ENCODE results near the gene RAD51. TPM values are rescaled to one million over a fixed set of nuclear protein-coding genes. Genes with fewer than 3 reads are reported as not detected.

The RAD51 gene
- total and polyA plus RNA-seq, 9 donors = 3.6 to 13.3 (median 10.0) TPM

DNA sequence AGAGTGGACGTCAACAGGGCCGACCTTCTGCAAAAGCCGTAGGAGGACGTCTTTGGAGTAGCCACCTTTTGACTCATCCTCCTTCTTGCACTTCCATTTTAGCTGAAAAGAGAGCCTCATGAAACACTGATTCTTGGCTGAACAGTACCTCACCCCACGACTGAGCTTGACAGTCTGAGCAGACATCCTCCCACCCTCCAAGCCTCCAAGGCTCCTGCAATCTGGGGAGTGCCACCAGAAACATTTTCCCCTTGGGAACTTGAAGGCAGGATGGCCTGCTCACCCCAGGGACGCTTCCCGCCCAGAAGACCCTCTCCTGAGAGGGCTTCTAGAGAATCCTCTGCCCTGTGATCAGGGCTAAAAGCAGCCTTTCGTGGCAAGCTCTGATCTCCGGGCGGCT, 80.0 kb downstream of the RAD51 start:
- Histone ChIP-seq H3K36me3 (ENCODE audit: control insufficient read depth, insufficient read depth, low read length) (peaks cover 68% of the 10 kb centered on the region), H3K4me3 (ENCODE audit: low read length) (no peak overlapping the region), H3K27ac (ENCODE audit: low read length) (no peak overlapping the region), H3K4me1 (ENCODE audit: control insufficient read depth, insufficient read depth, low read length) (peaks cover 12% of the 10 kb centered on the region), H3K9me3 (replicated peaks; ENCODE audit: control insufficient read depth, low read depth, low read length) (no peaks in the 10 kb centered on the region), H3K27me3 (ENCODE audit: control insufficient read depth, insufficient read depth, low read length) (no peaks in the 10 kb centered on the region)
- no peak for DNase-seq
- 93% methylated on average over 6 of the region's 10 CpGs for WGBS (ENCODE audit: insufficient coverage)

DNA sequence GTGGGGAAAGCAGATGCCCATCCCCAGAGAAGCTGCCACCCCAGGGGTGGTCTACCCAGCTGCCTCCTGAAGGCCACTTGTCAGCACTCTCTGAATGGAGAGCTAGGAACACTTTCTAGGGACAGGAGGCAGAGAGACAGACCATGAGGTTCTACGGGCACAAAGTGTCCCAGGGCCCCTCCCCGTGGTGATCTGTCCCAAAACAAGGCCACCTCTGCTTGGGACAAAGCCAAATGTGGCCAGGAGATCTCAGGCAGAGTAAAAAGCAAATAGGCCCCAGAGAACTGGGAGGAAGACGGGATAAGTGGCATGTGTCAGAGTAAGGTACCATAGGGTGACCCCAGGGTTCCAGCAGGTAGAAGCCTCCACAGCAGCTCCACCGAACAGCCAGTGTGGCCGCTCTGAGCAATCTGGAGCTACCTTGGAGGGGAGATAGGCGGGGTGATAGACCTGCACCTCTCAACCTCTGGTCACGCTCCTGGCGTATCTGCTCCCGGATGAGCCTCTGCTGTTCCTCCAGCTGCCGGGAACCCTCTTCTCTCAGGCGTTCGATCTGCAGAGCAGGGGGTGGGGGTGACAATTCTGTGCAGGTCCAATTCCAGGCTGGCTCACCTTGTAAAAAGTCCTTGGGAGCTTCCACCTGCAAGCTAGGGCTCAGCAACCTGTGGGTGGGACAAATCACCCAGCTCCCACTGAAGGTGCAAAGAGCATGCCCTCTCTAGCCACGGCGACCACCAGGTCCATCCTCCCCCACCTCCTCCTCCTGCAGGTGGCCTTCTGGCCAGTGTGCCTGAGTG, 81.0 kb downstream of the RAD51 start:
- 96% methylated on average over 12 of the region's 14 CpGs for WGBS (ENCODE audit: insufficient coverage)
- Histone ChIP-seq H3K4me3 (ENCODE audit: low read length) (no peak overlapping the region), H3K9me3 (replicated peaks; ENCODE audit: control insufficient read depth, low read depth, low read length) (no peaks in the 10 kb centered on the region), H3K27me3 (ENCODE audit: control insufficient read depth, insufficient read depth, low read length) (no peaks in the 10 kb centered on the region), H3K27ac (ENCODE audit: low read length) (no peak overlapping the region), H3K4me1 (ENCODE audit: control insufficient read depth, insufficient read depth, low read length) (peaks cover 2% of the 10 kb centered on the region), H3K36me3 (ENCODE audit: control insufficient read depth, insufficient read depth, low read length) (peaks cover 69% of the 10 kb centered on the region)
- no peak for DNase-seq

DNA sequence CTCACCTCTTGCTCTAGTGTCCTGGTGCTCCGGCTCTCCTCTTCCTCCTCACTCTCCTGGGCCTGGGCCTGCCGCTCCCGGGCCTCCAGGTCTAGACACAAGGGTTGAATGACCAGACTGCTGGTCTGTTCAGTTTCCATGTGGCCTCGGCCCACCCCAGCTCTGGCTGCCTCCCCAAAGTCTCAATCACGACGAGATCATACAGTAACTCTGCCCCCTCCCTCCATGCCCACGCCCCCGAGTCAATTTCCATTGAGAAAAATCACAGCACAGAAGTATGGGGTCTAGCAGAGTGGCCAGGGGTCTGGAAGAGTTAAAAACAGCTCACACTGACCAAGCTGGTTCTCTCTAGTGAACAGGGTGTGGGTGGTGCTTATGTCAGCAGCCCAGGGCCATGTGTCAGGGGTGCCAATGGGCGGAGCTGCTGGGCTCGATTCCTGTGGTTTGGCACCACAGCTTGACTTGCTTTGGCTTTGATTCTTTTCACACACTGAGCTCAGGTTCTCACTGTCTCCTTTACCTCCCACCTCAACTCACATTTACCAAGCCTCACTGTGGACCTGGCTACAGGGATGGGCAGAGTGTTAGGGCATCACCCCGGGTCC, 81.7 kb downstream of the RAD51 start:
- Histone ChIP-seq H3K27ac (ENCODE audit: low read length) (no peak overlapping the region), H3K9me3 (replicated peaks; ENCODE audit: control insufficient read depth, low read depth, low read length) (no peaks in the 10 kb centered on the region), H3K36me3 (ENCODE audit: control insufficient read depth, insufficient read depth, low read length) (peaks cover 69% of the 10 kb centered on the region), H3K4me3 (ENCODE audit: low read length) (no peak overlapping the region), H3K27me3 (ENCODE audit: control insufficient read depth, insufficient read depth, low read length) (no peaks in the 10 kb centered on the region), H3K4me1 (ENCODE audit: control insufficient read depth, insufficient read depth, low read length) (no peaks in the 10 kb centered on the region)
- WGBS (ENCODE audit: insufficient coverage) = 99% methylated on average over 7 of the region's 11 CpGs
- no peak for DNase-seq

Other genes with a start within 250 kb of the RAD51 start
- 16.0 TPM for gene CHST14, start 224.2 kb upstream of the RAD51 start, total RNA-seq
- 10 to 100 TPM; 32.1 to 48.4 (median 43.0) TPM for gene CHST14, start 224.2 kb upstream of the RAD51 start, polyA plus RNA-seq (ENCODE audit: insufficient read depth in 1 of 8, insufficient read length in 8 of 8, low replicate concordance in 1 of 8)
- 13.6 TPM for gene CCDC32, start 130.1 kb upstream of the RAD51 start, total RNA-seq
- 10 to 100 TPM; 15.7 to 25.9 (median 21.4) TPM for gene CCDC32, start 130.1 kb upstream of the RAD51 start, polyA plus RNA-seq (ENCODE audit: insufficient read depth in 1 of 8, insufficient read length in 8 of 8, low replicate concordance in 1 of 8)
- 11.0 TPM for gene RPUSD2, start 125.9 kb upstream of the RAD51 start, total RNA-seq
- gene RPUSD2, start 125.9 kb upstream of the RAD51 start, polyA plus RNA-seq (ENCODE audit: insufficient read depth in 1 of 8, insufficient read length in 8 of 8, low replicate concordance in 1 of 8) = 10 to 100 TPM in 5 of 8 donors, 1 to 10 TPM in 3; 8.7 to 12.0 (median 10.8) TPM
- gene KNL1, start 100.9 kb upstream of the RAD51 start, total RNA-seq = 8.7 TPM
- 10 to 100 TPM in 4 of 8 donors, 1 to 10 TPM in 4; 8.7 to 16.9 (median 10.9) TPM for gene KNL1, start 100.9 kb upstream of the RAD51 start, polyA plus RNA-seq (ENCODE audit: insufficient read depth in 1 of 8, insufficient read length in 8 of 8, low replicate concordance in 1 of 8)
- gene RMDN3, start 60.1 kb downstream of the RAD51 start, total RNA-seq = 12.7 TPM
- gene RMDN3, start 60.1 kb downstream of the RAD51 start, polyA plus RNA-seq (ENCODE audit: insufficient read depth in 1 of 8, insufficient read length in 8 of 8, low replicate concordance in 1 of 8) = 10 to 100 TPM; 21.1 to 31.2 (median 23.9) TPM
- gene GCHFR, start 68.9 kb downstream of the RAD51 start, total RNA-seq = 6.1 TPM
- gene GCHFR, start 68.9 kb downstream of the RAD51 start, polyA plus RNA-seq (ENCODE audit: insufficient read depth in 1 of 8, insufficient read length in 8 of 8, low replicate concordance in 1 of 8) = 10 to 100 TPM in 1 of 8 donors, 1 to 10 TPM in 7; 3.8 to 14.1 (median 5.6) TPM
- gene C15orf62, start 74.8 kb downstream of the RAD51 start, total RNA-seq = 0.13 TPM
- 1 to 10 TPM in 5 of 8 donors, under 1 TPM in 3; 0.64 to 2.2 (median 1.4) TPM for gene C15orf62, start 74.8 kb downstream of the RAD51 start, polyA plus RNA-seq (ENCODE audit: insufficient read depth in 1 of 8, insufficient read length in 8 of 8, low replicate concordance in 1 of 8)
- 15.1 TPM for gene ZFYVE19, start 111.9 kb downstream of the RAD51 start, total RNA-seq
- gene ZFYVE19, start 111.9 kb downstream of the RAD51 start, polyA plus RNA-seq (ENCODE audit: insufficient read depth in 1 of 8, insufficient read length in 8 of 8, low replicate concordance in 1 of 8) = 10 to 100 TPM; 16.1 to 24.9 (median 18.9) TPM
- gene DNAJC17, start 112.3 kb downstream of the RAD51 start, total RNA-seq = 37.9 TPM
- gene DNAJC17, start 112.3 kb downstream of the RAD51 start, polyA plus RNA-seq (ENCODE audit: insufficient read depth in 1 of 8, insufficient read length in 8 of 8, low replicate concordance in 1 of 8) = 10 to 100 TPM; 23.9 to 32.3 (median 30.4) TPM
- not detected for gene PPP1R14D, start 133.5 kb downstream of the RAD51 start, total RNA-seq
- under 1 TPM in 2 of 8 donors, not detected in 6; 0.22 to 0.23 TPM for gene PPP1R14D, start 133.5 kb downstream of the RAD51 start, polyA plus RNA-seq (ENCODE audit: insufficient read depth in 1 of 8, insufficient read length in 8 of 8, low replicate concordance in 1 of 8)
- gene SPINT1, start 148.9 kb downstream of the RAD51 start, total RNA-seq = 0.40 TPM
- 10 to 100 TPM in 1 of 8 donors, 1 to 10 TPM in 4, under 1 TPM in 3; 0.38 to 11.0 (median 1.2) TPM for gene SPINT1, start 148.9 kb downstream of the RAD51 start, polyA plus RNA-seq (ENCODE audit: insufficient read depth in 1 of 8, insufficient read length in 8 of 8, low replicate concordance in 1 of 8)
- gene RHOV, start 179.1 kb downstream of the RAD51 start, total RNA-seq = 0.13 TPM
- gene RHOV, start 179.1 kb downstream of the RAD51 start, polyA plus RNA-seq (ENCODE audit: insufficient read depth in 1 of 8, insufficient read length in 8 of 8, low replicate concordance in 1 of 8) = 1 to 10 TPM in 1 of 8 donors, under 1 TPM in 7; 0.06 to 3.0 (median 0.41) TPM
- 11.7 TPM for gene VPS18, start 199.3 kb downstream of the RAD51 start, total RNA-seq
- gene VPS18, start 199.3 kb downstream of the RAD51 start, polyA plus RNA-seq (ENCODE audit: insufficient read depth in 1 of 8, insufficient read length in 8 of 8, low replicate concordance in 1 of 8) = 10 to 100 TPM in 6 of 8 donors, 1 to 10 TPM in 2; 9.0 to 12.4 (median 10.8) TPM
- gene DLL4, start 234.2 kb downstream of the RAD51 start, total RNA-seq = 9.7 TPM
- 10 to 100 TPM in 7 of 8 donors, 1 to 10 TPM in 1; 8.7 to 17.9 (median 11.9) TPM for gene DLL4, start 234.2 kb downstream of the RAD51 start, polyA plus RNA-seq (ENCODE audit: insufficient read depth in 1 of 8, insufficient read length in 8 of 8, low replicate concordance in 1 of 8)

All from muscle of leg (tissue), 11 donors.